K562 (cell line): ENCODE measurements around the gene POLE2. TPM values are rescaled to one million over a fixed set of nuclear protein-coding genes. Genes with fewer than 3 reads are reported as not detected.

Source experiments
- ARID4B ChIP-seq: sonication (generic); formaldehyde crosslinking; IDR thresholded peaks from 2 replicates; pipeline ENCODE4 v1.8.0; 2022; ENCODE audit warnings: mild to moderate bottlenecking, missing genetic modification reagents
- FOXJ3 ChIP-seq: sonication (generic); formaldehyde crosslinking; IDR thresholded peaks from 2 replicates; pipeline ENCODE4 v1.4.0; 2020; ENCODE audit warnings: mild to moderate bottlenecking, missing genetic modification reagents
- LCOR ChIP-seq: sonication (generic); formaldehyde crosslinking; IDR thresholded peaks from 2 replicates; pipeline ENCODE4 v1.8.0; 2022; ENCODE audit warnings: mild to moderate bottlenecking, missing genetic modification reagents
- MBD2 ChIP-seq: sonication (generic); IDR thresholded peaks from 2 replicates; pipeline ENCODE4 v1.6.1; 2016; ENCODE audit warnings: low read depth, borderline replicate concordance
- MCM3 ChIP-seq: fragments of 450-650 bp; IDR thresholded peaks from 2 replicates; pipeline ENCODE4 v1.6.1; 2016
- MCM7 ChIP-seq, 2 experiments: fragments of 450-650 bp; IDR thresholded peaks; 2 replicates each; pipeline ENCODE4 v1.6.1; 2016 to 2018
- NFATC3 ChIP-seq: fragments of 450-650 bp; IDR thresholded peaks from 2 replicates; pipeline ENCODE4 v1.6.1; 2017; ENCODE audit warnings: mild to moderate bottlenecking
- NFIC ChIP-seq: fragments of 450-650 bp; IDR thresholded peaks from 2 replicates; pipeline ENCODE4 v1.6.1; 2017; ENCODE audit warnings: mild to moderate bottlenecking, inconsistent platforms
- NFRKB ChIP-seq: fragments of 450-650 bp; IDR thresholded peaks from 2 replicates; pipeline ENCODE4 v1.6.1; 2016; ENCODE audit warnings: low read depth
- POLR2G ChIP-seq: fragments of 200-400 bp; formaldehyde crosslinking; IDR thresholded peaks from 2 replicates; pipeline ENCODE4 v1.6.1; 2017; ENCODE audit warnings: low read depth, mild to moderate bottlenecking, antibody characterized with exemption, low read length, moderate library complexity
- RBBP5 ChIP-seq: fragments of 200-600 bp; sonication (generic); IDR thresholded peaks from 2 replicates; pipeline ENCODE4 v1.6.1; 2012; ENCODE audit warnings: borderline replicate concordance, mild to moderate bottlenecking, low read length, control low read depth, inconsistent platforms; ENCODE audit not compliant: insufficient read depth, poor library complexity, severe bottlenecking
- RFX1 ChIP-seq: fragments of 450-650 bp; IDR thresholded peaks from 2 replicates; pipeline ENCODE4 v1.6.1; 2016; ENCODE audit warnings: mild to moderate bottlenecking, moderate library complexity
- SAP30 ChIP-seq: fragments of 200-600 bp; sonication (generic); IDR thresholded peaks from 2 replicates; pipeline ENCODE4 v1.6.1; 2012; ENCODE audit warnings: borderline replicate concordance, low read depth, mild to moderate bottlenecking, moderate library complexity, low read length, control low read depth, inconsistent platforms; ENCODE audit not compliant: insufficient read depth, poor library complexity, severe bottlenecking
- TBL1XR1 ChIP-seq, 2 experiments: IDR thresholded peaks; 2 replicates each; pipeline ENCODE4 v1.6.1; 2012; ENCODE audit warnings: improper control_type of control experiment in 2 of 2, low read length in 2 of 2, mild to moderate bottlenecking in 1 of 2
- ZBTB43 ChIP-seq: sonication (generic); formaldehyde crosslinking; IDR thresholded peaks from 2 replicates; pipeline ENCODE4 v1.8.0; 2023; ENCODE audit warnings: mild to moderate bottlenecking, missing genetic modification reagents
- ZNF41 ChIP-seq: fragments of 250-450 bp; sonication (Bioruptor Pico); conservative IDR thresholded peaks from 2 replicates; pipeline ENCODE4 v1.4.0; 2020; ENCODE audit warnings: mild to moderate bottlenecking
- ZNF780A ChIP-seq: fragments of 250-450 bp; sonication (Bioruptor Pico); IDR thresholded peaks from 2 replicates; pipeline ENCODE4 v1.5.0; 2021; ENCODE audit warnings: mild to moderate bottlenecking
- ZNF785 ChIP-seq: fragments of 250-450 bp; sonication (Bioruptor Pico); IDR thresholded peaks from 2 replicates; pipeline ENCODE4 v1.4.0; 2020; ENCODE audit warnings: mild to moderate bottlenecking
- polyA plus RNA-seq, 8 experiments: library from polyadenylated mRNA; depleted of rRNA in 4 of 8; stranded (reverse) in 5 of 8; unstranded in 3 of 8; fragments of >200 nt; fragmentation: Nextera tagmentation in 2 of 8; fragmentation: Illumina TruSeq in 1 of 8; extraction: Ambion mirVana in 2 of 8; extraction: Trizol in 1 of 8; gene quantifications; 2 replicates each; pipeline versions ENCODE4 v1.2.1 to v1.2.3, GENCODE V29; 2011 to 2014; ENCODE audit warnings: inconsistent platforms in 1 of 8, missing spikeins in 1 of 8
- total RNA-seq, 7 experiments: library from RNA; depleted of rRNA in 6 of 7; stranded (reverse); fragments of >200 nt in 6 of 7; fragmentation: Illumina TruSeq in 2 of 7; extraction: Trizol in 2 of 7; gene quantifications; 2 replicates each; pipeline versions ENCODE4 v1.2.1 to v1.2.3, GENCODE V29; 2011 to 2021; ENCODE audit warnings: low replicate concordance in 1 of 7
- TF ChIP-seq, protein P1 (sequence below): fragments of 450-650 bp; IDR thresholded peaks from 2 replicates; pipeline ENCODE4 v1.6.1; 2017; ENCODE audit warnings: antibody characterized with exemption, mild to moderate bottlenecking

POLE2 gene
- total and polyA plus RNA-seq, 9 of the 15 experiments (the other 6 are each of a cell fraction or from before 2014, with no cell fraction given), result 30.7 to 78.4 (median 55.4) TPM

GRCh38 chr14:49634547-49635334 is 53.3 kb downstream of the POLE2 start, which contains the start of gene DNAAF2 (continued):
- no peak for TF ChIP-seq ZBTB43 (CRISPR knock-in tag)
- no peak for TF ChIP-seq MCM7 (IDR thresholded peaks at IDR 0.05)
- TF ChIP-seq TBL1XR1 (IDR thresholded peaks at IDR 0.05; ENCODE audit: low read length in 2 of 2), result no peak
- TF ChIP-seq NFIC, result peak; percentile 48; the same call in 1 of the 2 replicates
- no peak for TF ChIP-seq FOXJ3 (CRISPR knock-in tag)
- TF ChIP-seq ZNF41 (CRISPR knock-in tag), result no peak
- 0 out of 2 replicates have a peak, but pooled peaks have one; percentile 7 for TF ChIP-seq MBD2
- peak; percentile 6 for TF ChIP-seq POLR2G
- no peak for TF ChIP-seq NFATC3
- TF ChIP-seq ZNF785 (CRISPR knock-in tag), result no peak
- TF ChIP-seq LCOR (CRISPR knock-in tag), result peak; percentile 46; the same call in 1 of the 2 replicates
- no peak for TF ChIP-seq MCM3
- 0 out of 2 replicates have a peak, but pooled peaks have one; percentile 3 for TF ChIP-seq NFRKB
- TF ChIP-seq SAP30, result peak; percentile 64
- TF ChIP-seq ZNF780A (CRISPR knock-in tag), result no peak
- peak; percentile 75 for TF ChIP-seq ARID4B
- TF ChIP-seq RFX1, result peak; percentile 96
- TF ChIP-seq, protein P1, sequence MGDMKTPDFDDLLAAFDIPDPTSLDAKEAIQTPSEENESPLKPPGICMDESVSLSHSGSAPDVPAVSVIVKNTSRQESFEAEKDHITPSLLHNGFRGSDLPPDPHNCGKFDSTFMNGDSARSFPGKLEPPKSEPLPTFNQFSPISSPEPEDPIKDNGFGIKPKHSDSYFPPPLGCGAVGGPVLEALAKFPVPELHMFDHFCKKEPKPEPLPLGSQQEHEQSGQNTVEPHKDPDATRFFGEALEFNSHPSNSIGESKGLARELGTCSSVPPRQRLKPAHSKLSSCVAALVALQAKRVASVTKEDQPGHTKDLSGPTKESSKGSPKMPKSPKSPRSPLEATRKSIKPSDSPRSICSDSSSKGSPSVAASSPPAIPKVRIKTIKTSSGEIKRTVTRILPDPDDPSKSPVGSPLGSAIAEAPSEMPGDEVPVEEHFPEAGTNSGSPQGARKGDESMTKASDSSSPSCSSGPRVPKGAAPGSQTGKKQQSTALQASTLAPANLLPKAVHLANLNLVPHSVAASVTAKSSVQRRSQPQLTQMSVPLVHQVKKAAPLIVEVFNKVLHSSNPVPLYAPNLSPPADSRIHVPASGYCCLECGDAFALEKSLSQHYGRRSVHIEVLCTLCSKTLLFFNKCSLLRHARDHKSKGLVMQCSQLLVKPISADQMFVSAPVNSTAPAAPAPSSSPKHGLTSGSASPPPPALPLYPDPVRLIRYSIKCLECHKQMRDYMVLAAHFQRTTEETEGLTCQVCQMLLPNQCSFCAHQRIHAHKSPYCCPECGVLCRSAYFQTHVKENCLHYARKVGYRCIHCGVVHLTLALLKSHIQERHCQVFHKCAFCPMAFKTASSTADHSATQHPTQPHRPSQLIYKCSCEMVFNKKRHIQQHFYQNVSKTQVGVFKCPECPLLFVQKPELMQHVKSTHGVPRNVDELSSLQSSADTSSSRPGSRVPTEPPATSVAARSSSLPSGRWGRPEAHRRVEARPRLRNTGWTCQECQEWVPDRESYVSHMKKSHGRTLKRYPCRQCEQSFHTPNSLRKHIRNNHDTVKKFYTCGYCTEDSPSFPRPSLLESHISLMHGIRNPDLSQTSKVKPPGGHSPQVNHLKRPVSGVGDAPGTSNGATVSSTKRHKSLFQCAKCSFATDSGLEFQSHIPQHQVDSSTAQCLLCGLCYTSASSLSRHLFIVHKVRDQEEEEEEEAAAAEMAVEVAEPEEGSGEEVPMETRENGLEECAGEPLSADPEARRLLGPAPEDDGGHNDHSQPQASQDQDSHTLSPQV, result peak; percentile 16; the same call in 1 of the 2 replicates
- peak; percentile 9 for TF ChIP-seq RBBP5
